Ectodermal cell (in vitro differentiated cells): Measurements from ENCODE around the gene SMYD3.

Experiments
- H3K27ac ChIP-seq: 2 replicates; pipeline ENCODE4 v1.7.0; 2013; ENCODE audit warnings: mild to moderate bottlenecking, low read depth, low read length; ENCODE audit not compliant: insufficient read depth, poor library complexity, severe bottlenecking
- H3K27me3 ChIP-seq: 2 replicates; pipeline ENCODE4 v1.7.0; 2013; ENCODE audit warnings: mild to moderate bottlenecking, low read length; ENCODE audit not compliant: insufficient read depth, control insufficient read depth, poor library complexity, severe bottlenecking
- H3K36me3 ChIP-seq: one replicate; pipeline ENCODE4 v1.7.0; 2013; ENCODE audit warnings: low read length; ENCODE audit not compliant: control insufficient read depth, insufficient read depth
- H3K4me1 ChIP-seq: one replicate; pipeline ENCODE4 v1.7.0; 2013; ENCODE audit warnings: low read length; ENCODE audit not compliant: control insufficient read depth, insufficient read depth
- H3K4me3 ChIP-seq: 2 replicates; pipeline ENCODE4 v1.7.0; 2013; ENCODE audit warnings: low read depth, low read length, control low read depth; ENCODE audit not compliant: insufficient read depth
- H3K9me3 ChIP-seq: 2 replicates; pipeline ENCODE4 v1.7.0; 2013; ENCODE audit warnings: mild to moderate bottlenecking, low read length, moderate library complexity; ENCODE audit not compliant: control insufficient read depth
- WGBS, 2 experiments: methylation state at CpG; one replicate each; pipeline ENCODE4 v1.1.7; 2013; ENCODE audit warnings: missing lambda C conversion rate in 2 of 2; 5-methylcytosine and 5-hydroxymethylcytosine counted together

The SMYD3 gene

GRCh38 chr1:245860657-245861544 lies 646.2 kb downstream of the SMYD3 start:
- H3K27me3 ChIP-seq: no peaks in the 10 kb centered on the region
- H3K4me1 ChIP-seq: no peaks in the 10 kb centered on the region
- no peak overlapping the region for H3K27ac ChIP-seq
- no peak overlapping the region for H3K4me3 ChIP-seq
- WGBS, 2 experiments: 91 to 95% methylated on average over 8 of the region's 8 CpGs
- no peaks in the 10 kb centered on the region for H3K9me3 ChIP-seq
- H3K36me3 ChIP-seq: no peaks in the 10 kb centered on the region

DNA sequence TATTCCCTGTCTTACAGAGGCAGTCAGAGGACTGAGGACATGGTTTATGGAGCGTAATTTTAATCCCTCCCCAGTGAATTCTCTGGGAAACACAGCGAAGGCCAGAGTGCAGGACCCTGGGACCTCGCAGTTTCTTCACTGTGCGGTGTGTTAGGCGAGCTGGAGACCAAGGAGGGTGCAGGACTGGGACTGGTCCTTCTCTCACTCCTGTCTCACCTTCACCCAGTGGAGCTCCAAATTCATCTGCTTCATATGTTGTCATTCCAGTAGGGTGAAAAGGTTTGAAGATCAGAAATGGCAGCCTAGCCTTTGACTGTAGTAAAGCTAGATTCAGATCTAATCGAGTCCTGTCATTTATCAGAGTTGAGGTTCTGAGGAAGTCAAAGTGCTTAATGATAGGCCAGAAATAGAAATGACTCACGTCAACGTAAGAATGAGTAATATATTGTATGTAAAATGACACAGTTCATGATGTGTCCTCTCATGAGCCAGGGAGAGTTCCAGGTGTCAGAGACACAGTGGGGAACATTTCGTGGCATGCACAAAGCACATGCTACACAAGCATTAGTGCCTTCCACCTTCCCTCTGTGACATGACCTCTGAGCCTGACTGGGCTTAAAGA lies 647.5 kb downstream of the SMYD3 start:
- Histone ChIP-seq H3K36me3 (no peaks in the 10 kb centered on the region), H3K9me3 (no peaks in the 10 kb centered on the region), H3K27ac (no peak overlapping the region), H3K27me3 (no peaks in the 10 kb centered on the region), H3K4me1 (no peaks in the 10 kb centered on the region), H3K4me3 (no peak overlapping the region)
- 86% methylated on average over 9 of the region's 9 CpGs for WGBS, 2 experiments

GRCh38 chr1:245858722-245859492 lies 648.2 kb downstream of the SMYD3 start:
- H3K27me3 ChIP-seq: no peaks in the 10 kb centered on the region
- no peak overlapping the region for H3K27ac ChIP-seq
- WGBS, 2 experiments: 77% methylated on average over 6 to 7 of the region's 7 CpGs
- no peaks in the 10 kb centered on the region for H3K9me3 ChIP-seq
- H3K4me3 ChIP-seq: no peak overlapping the region
- no peaks in the 10 kb centered on the region for H3K36me3 ChIP-seq
- no peaks in the 10 kb centered on the region for H3K4me1 ChIP-seq

DNA sequence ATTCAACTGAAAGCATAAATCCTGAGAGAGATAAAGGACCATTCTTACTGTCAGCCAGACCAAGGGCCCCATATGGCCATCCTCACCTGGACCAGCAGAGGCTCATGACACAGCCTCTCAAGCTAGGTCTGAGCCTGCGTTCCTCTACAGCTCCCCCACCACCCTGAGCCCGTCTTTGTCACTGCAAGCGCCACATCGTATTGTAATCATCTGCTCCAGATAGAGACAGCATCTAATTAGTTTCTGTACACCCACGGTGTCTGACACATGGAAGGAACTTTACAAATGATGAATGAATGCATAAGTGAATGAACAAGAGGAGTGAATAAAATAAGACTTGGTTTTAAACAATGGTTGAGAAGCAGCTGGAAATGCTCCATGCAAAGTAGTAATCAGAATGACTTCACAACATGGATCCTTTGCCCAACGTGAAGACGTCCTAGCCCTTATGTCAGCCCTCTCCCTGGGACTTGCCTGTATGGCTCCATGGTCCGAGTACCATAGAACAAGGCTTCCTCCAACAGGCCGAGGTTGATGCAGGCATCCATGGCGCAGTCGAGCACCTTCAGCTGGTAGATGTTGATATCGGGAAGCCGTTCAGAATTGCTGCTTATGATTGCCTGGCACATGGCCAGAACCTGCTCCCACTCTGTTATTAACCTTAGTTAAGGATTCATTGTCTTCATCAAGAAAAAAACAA lies 648.9 kb downstream of the SMYD3 start:
- 92 to 95% methylated on average over 13 of the region's 13 CpGs for WGBS, 2 experiments
- Histone ChIP-seq H3K36me3 (no peaks in the 10 kb centered on the region), H3K27ac (no peak overlapping the region), H3K9me3 (no peaks in the 10 kb centered on the region), H3K4me3 (no peak overlapping the region), H3K27me3 (no peaks in the 10 kb centered on the region), H3K4me1 (no peaks in the 10 kb centered on the region)

GRCh38 chr1:245856944-245857531 lies 650.0 kb downstream of the SMYD3 start:
- WGBS, 2 experiments: 80 to 81% methylated on average over 13 of the region's 13 CpGs
- Histone ChIP-seq H3K27me3 (no peaks in the 10 kb centered on the region), H3K9me3 (no peaks in the 10 kb centered on the region), H3K4me1 (no peaks in the 10 kb centered on the region), H3K36me3 (no peaks in the 10 kb centered on the region), H3K27ac (no peak overlapping the region), H3K4me3 (no peak overlapping the region)

DNA sequence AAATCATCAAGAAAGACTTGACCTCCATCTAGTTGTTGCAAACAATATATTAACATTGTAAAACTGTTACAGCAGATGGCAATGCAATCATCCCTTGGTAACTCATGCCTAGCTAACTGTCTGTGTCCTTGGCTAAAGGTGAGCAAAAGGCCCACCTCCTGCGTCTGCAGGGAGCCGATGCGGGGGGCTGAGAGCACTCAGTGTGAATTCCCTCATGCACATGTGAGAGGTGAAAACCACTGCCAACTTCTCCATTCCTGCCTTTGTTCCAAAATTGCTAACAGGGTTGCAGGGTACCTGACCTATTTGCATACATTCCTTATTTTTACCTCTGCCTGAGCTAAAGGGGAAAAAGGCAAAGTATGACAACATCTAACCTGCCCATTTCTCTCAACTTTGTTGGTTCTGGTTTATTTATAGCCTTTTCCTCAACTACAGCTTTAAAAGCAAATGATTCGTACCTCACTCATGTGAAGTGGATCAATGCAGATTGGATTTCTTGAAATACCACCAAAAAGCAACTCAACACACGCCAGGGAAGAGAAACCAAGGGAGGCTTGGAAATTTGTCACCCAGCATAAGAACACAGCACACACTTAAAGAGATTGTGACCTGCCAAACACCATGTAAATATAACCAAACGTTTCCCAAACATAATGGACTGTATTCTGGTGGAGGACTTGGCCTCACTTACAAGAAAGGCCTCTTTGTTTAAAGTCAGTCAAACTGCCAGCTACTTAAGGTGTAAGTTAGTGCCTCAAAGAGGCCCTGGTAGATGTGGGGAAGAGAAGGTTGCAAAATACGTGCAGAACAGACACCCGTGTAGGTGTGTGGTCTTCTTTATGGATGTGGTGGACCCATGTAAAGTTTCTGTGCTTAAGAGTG lies 651.0 kb downstream of the SMYD3 start:
- H3K4me3 ChIP-seq: no peak overlapping the region
- H3K9me3 ChIP-seq: no peaks in the 10 kb centered on the region
- no peaks in the 10 kb centered on the region for H3K27me3 ChIP-seq
- H3K4me1 ChIP-seq: no peaks in the 10 kb centered on the region
- WGBS, 2 experiments: 82 to 84% methylated on average over 8 of the region's 8 CpGs
- H3K27ac ChIP-seq: no peak overlapping the region
- H3K36me3 ChIP-seq: no peaks in the 10 kb centered on the region

GRCh38 chr1:245853291-245853690 lies 653.8 kb downstream of the SMYD3 start:
- Histone ChIP-seq H3K27me3 (no peaks in the 10 kb centered on the region), H3K9me3 (no peaks in the 10 kb centered on the region), H3K36me3 (no peaks in the 10 kb centered on the region), H3K4me3 (no peak overlapping the region), H3K27ac (no peak overlapping the region), H3K4me1 (no peaks in the 10 kb centered on the region)
- WGBS, 2 experiments: 95 to 97% methylated on average over 17 of the region's 17 CpGs

DNA sequence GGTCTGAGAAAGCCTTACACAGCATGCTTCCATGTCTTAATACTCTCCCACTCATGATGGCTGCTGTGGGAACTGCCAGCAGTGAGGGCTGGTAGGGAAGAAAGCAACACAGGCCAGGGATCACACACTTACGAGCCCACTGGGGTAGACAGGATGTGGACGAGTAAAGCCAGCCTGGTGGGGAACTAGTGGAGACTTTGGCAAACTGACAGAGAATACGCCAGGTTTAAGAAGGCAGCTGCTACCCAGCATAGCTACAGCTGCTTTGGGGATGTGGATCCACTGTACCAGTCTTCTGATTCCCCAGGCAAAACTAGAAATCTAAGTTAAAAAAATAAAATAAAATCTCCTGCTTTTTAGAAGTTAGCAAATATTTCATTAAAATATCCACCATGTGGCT lies 664.0 kb downstream of the SMYD3 start:
- Histone ChIP-seq H3K27ac (no peak overlapping the region), H3K36me3 (no peaks in the 10 kb centered on the region), H3K27me3 (no peaks in the 10 kb centered on the region), H3K9me3 (no peaks in the 10 kb centered on the region), H3K4me1 (no peaks in the 10 kb centered on the region), H3K4me3 (no peak overlapping the region)
- 63 to 64% methylated on average over 3 of the region's 3 CpGs for WGBS, 2 experiments

DNA sequence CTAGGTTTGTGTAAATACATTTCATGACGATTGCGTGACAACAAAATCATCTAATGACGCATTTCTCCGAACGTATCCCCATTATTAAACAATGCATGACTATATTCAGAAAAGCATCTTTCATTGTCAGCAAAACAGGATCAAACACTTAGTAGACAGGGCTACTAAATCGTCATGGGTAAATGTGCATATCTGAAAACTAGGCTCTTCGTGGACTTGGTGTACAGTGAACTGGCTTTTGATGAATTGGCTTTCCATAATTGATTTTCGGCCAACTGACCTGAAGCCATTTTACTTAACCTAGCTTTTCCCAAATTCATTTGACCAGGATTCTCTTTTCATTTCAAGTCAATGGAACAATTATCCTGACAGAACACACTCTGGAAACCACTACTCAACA lies 665.0 kb downstream of the SMYD3 start:
- 95 to 96% methylated on average over 8 of the region's 8 CpGs for WGBS, 2 experiments
- Histone ChIP-seq H3K36me3 (no peaks in the 10 kb centered on the region), H3K27me3 (no peaks in the 10 kb centered on the region), H3K4me1 (peaks cover 5% of the 10 kb centered on the region), H3K27ac (no peak overlapping the region), H3K9me3 (no peaks in the 10 kb centered on the region), H3K4me3 (no peak overlapping the region)
